Measurements from ENCODE around the gene FIBCD1. TPM values are rescaled to one million over a fixed set of nuclear protein-coding genes. Genes with fewer than 3 reads are reported as not detected.

The FIBCD1 gene
- polyA plus RNA-seq, 1 of the 3 experiments (the other 2 are of a cell fraction), result 1.3 TPM

DNA sequence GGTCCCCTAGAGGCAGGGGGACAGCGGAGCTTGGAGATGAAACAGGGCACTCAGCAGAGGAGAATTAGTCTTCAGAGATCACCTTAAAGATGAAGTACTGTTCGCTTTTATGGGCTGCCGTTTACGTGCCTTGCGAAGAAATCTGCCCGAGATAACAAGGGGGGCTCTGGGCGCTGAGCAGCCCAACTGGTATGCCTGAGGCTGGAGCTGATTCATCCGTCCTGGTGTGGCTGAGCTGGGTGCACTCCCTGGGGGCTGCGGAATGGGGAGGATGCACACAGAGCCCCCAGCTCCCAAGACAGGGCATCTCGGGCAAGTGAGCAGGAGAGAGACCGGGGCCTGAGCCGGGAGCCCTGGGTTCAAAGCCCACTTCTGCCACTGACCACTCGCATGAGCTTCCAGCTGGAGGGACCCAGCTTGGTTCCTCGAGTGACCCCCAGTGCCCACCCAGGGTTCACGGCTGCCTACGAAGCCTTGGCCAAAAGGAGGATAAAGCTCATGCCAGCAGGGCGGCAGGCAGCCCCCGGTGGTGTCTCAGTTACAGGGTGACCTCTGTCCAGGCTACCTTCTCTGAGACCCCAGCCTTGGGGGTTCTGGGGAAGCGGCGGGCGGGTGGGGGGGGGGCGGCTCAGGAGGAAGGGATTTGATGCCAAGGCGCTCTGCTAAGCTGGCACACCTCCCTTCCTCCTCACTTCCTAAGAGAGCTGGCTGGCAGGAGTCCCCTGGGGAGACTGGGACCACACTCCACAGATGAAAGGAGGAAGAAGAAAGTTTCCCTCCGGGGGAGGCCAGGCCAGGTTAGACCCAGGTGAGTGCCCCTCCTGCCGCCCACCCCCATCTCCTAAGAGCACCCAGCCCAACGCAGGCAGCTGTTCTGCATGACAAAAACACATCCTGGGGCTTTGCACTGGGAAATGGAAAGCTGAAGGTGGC is 5.7 kb downstream of the FIBCD1 start:
- no peaks in the 10 kb centered on the region for H3K9me2 ChIP-seq
- no peak for DNase-seq
- no peak overlapping the region for H3K4me3 ChIP-seq (ENCODE audit: low read depth in 2 of 2, low read length in 1 of 2)
- peaks cover 6 to 14% of the 10 kb centered on the region in 2 experiments; a peak in 3 of 4 replicates for H3K4me1 ChIP-seq (ENCODE audit: control insufficient read depth in 1 of 2, insufficient read depth in 2 of 2, low read depth in 1 of 2, low read length in 1 of 2)
- H3K9me3 ChIP-seq, result no peaks in the 10 kb centered on the region
- no peaks in the 10 kb centered on the region for H3K27me3 ChIP-seq (ENCODE audit: insufficient read depth)
- H3F3A ChIP-seq (replicated peaks; ENCODE audit: insufficient read depth), result peaks cover 25% of the 10 kb centered on the region
- H4K20me1 ChIP-seq (ENCODE audit: insufficient read depth), result no peaks in the 10 kb centered on the region
- ChIA-PET POLR2A (no interaction called here), CTCF (interaction anchor here (0.5 to 4.4 kb wide), 12 partner anchors 9 to 232 kb away, joined by 3 to 21 read pairs (median 3); no protein-coding TSS in a partner anchor)
- no peak overlapping the region for H3K9ac ChIP-seq
- H3K79me2 ChIP-seq (ENCODE audit: insufficient read depth), result no peaks in the 10 kb centered on the region
- H3K36me3 ChIP-seq (replicated peaks in 1 of 2; ENCODE audit: control insufficient read depth in 1 of 2, insufficient read depth in 2 of 2, low read length in 1 of 2), result no peaks in the 10 kb centered on the region
- H3K4me2 ChIP-seq, result peak overlapping the region; percentile 66
- TF ChIP-seq TCF12 (IDR thresholded peaks at IDR 0.05) (0 out of 2 replicates have a peak, but pooled peaks have one; percentile 3), FOSL2 (IDR thresholded peaks at IDR 0.05; ENCODE audit: borderline replicate concordance, low read depth) (peak; percentile 79), NFIC (IDR thresholded peaks at IDR 0.05; ENCODE audit: borderline replicate concordance) (peak; percentile 35; the same call in 1 of the 2 replicates), YY1 (IDR thresholded peaks at IDR 0.05; ENCODE audit: low read depth) (no peak)
- TF ChIP-seq, protein P1, sequence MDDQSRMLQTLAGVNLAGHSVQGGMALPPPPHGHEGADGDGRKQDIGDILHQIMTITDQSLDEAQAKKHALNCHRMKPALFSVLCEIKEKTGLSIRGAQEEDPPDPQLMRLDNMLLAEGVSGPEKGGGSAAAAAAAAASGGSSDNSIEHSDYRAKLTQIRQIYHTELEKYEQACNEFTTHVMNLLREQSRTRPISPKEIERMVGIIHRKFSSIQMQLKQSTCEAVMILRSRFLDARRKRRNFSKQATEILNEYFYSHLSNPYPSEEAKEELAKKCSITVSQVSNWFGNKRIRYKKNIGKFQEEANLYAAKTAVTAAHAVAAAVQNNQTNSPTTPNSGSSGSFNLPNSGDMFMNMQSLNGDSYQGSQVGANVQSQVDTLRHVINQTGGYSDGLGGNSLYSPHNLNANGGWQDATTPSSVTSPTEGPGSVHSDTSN (IDR thresholded peaks at IDR 0.05), result 0 out of 2 replicates have a peak, but pooled peaks have one; percentile 9
- no peak overlapping the region for H3K27ac ChIP-seq (ENCODE audit: low read depth in 2 of 2, low read length in 1 of 2)
- no peak overlapping the region for H2AFZ ChIP-seq (ENCODE audit: low read depth)
- 21% methylated on average over 23 of the region's 26 CpGs for WGBS (ENCODE audit: low lambda C conversion rate)

DNA sequence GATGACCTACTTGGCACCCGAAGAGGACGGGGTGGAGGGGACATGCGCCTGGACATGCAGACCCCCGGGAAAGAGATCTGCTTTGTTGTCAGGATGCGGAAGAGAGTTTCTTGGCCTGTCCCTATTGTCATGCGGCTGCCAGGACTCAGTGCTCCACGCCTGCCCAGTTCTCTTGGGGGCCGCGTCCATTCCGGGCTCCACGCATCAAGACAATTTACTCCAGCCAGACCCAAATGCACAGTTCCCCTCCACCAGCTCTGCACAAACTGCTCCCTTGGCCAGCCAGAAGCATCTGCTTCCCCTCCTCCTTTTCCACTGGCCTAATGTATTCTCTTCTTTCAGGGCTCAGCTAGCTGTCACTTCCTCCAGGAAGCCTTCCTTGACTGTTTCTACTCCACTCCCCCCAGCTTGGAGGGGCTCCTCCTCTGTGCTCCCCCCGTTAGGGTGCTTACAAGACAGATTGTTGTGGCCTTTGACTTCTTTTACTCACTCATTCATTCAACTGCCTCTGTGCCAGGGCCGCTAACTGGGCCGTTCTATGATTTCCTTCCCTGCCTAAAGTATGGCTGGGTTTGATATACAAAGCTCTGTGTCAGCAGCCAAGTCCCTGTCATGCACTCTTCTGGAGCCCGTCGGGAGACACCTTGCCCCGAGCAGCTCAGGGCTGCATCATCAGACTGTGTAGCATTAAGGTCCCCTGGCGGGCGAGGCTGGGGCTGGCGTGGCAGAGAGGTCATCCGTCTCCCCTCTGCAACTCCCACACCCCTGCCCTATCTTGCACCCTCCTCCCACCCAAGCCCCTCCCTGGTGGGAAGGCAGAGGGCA is 6.6 kb downstream of the FIBCD1 start:
- no peaks in the 10 kb centered on the region for H4K20me1 ChIP-seq (ENCODE audit: insufficient read depth)
- H3K36me3 ChIP-seq (replicated peaks in 1 of 2; ENCODE audit: control insufficient read depth in 1 of 2, insufficient read depth in 2 of 2, low read length in 1 of 2), result no peaks in the 10 kb centered on the region
- H3K79me2 ChIP-seq (ENCODE audit: insufficient read depth), result no peaks in the 10 kb centered on the region
- H3K27me3 ChIP-seq (ENCODE audit: insufficient read depth), result no peaks in the 10 kb centered on the region
- 72% methylated on average over 21 of the region's 21 CpGs for WGBS (ENCODE audit: low lambda C conversion rate)
- peaks cover 24% of the 10 kb centered on the region for H3F3A ChIP-seq (replicated peaks; ENCODE audit: insufficient read depth)
- H2AFZ ChIP-seq (ENCODE audit: low read depth), result no peak overlapping the region
- H3K9me3 ChIP-seq, result no peaks in the 10 kb centered on the region
- no peak for DNase-seq
- peaks cover 11 to 18% of the 10 kb centered on the region in 2 experiments; a peak in 3 of 4 replicates for H3K4me1 ChIP-seq (ENCODE audit: control insufficient read depth in 1 of 2, insufficient read depth in 2 of 2, low read depth in 1 of 2, low read length in 1 of 2)
- H3K9ac ChIP-seq, result no peak overlapping the region
- H3K9me2 ChIP-seq, result no peaks in the 10 kb centered on the region
- H3K4me3 ChIP-seq (ENCODE audit: low read depth in 2 of 2, low read length in 1 of 2), result no peak overlapping the region
- H3K27ac ChIP-seq (ENCODE audit: low read depth in 2 of 2, low read length in 1 of 2), result no peak overlapping the region
- CTCF ChIA-PET, result interaction anchor here (1.1 to 4.4 kb wide), 6 partner anchors 10 to 231 kb away, joined by 3 to 21 read pairs (median 4); no protein-coding TSS in a partner anchor
- peak overlapping the region; percentile 66 for H3K4me2 ChIP-seq
- POLR2A ChIA-PET, result no interaction called here
- TF ChIP-seq, protein P2, sequence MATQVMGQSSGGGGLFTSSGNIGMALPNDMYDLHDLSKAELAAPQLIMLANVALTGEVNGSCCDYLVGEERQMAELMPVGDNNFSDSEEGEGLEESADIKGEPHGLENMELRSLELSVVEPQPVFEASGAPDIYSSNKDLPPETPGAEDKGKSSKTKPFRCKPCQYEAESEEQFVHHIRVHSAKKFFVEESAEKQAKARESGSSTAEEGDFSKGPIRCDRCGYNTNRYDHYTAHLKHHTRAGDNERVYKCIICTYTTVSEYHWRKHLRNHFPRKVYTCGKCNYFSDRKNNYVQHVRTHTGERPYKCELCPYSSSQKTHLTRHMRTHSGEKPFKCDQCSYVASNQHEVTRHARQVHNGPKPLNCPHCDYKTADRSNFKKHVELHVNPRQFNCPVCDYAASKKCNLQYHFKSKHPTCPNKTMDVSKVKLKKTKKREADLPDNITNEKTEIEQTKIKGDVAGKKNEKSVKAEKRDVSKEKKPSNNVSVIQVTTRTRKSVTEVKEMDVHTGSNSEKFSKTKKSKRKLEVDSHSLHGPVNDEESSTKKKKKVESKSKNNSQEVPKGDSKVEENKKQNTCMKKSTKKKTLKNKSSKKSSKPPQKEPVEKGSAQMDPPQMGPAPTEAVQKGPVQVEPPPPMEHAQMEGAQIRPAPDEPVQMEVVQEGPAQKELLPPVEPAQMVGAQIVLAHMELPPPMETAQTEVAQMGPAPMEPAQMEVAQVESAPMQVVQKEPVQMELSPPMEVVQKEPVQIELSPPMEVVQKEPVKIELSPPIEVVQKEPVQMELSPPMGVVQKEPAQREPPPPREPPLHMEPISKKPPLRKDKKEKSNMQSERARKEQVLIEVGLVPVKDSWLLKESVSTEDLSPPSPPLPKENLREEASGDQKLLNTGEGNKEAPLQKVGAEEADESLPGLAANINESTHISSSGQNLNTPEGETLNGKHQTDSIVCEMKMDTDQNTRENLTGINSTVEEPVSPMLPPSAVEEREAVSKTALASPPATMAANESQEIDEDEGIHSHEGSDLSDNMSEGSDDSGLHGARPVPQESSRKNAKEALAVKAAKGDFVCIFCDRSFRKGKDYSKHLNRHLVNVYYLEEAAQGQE (IDR thresholded peaks at IDR 0.05; ENCODE audit: low read depth, low read length), result no peak
